ENCODE data around the gene MAP3K9. TPM values are rescaled to one million over a fixed set of nuclear protein-coding genes. Genes with fewer than 3 reads are reported as not detected.

Gene MAP3K9
- total RNA-seq, 4 donors from 2014 or later = 12.6 to 16.5 (median 14.7) TPM

GRCh38 chr14:70753518-70753953, 55.8 kb downstream of the MAP3K9 start:
- Histone ChIP-seq H3K27me3 (no peaks in the 10 kb centered on the region), H3K9me3 (no peaks in the 10 kb centered on the region), H3K4me1 (no peaks in the 10 kb centered on the region), H3K4me3 (no peak overlapping the region), H3K27ac (no peak overlapping the region), H3K36me3 (peaks cover 5% of the 10 kb centered on the region)
- no peak for TF ChIP-seq POLR2AphosphoS5 (IDR thresholded peaks at IDR 0.05)
- TF ChIP-seq POLR2A (IDR thresholded peaks at IDR 0.05) = no peak
- TF ChIP-seq CTCF (IDR thresholded peaks at IDR 0.05) = no peak
- TF ChIP-seq EP300 (IDR thresholded peaks at IDR 0.05) = no peak
- DNase-seq (ENCODE audit: low spot score in 2 of 2) = no peak
- WGBS = 53% methylated on average over 4 of the region's 4 CpGs

GRCh38 chr14:70748422-70748821, 60.9 kb downstream of the MAP3K9 start:
- 64% methylated on average over 3 of the region's 3 CpGs for WGBS
- TF ChIP-seq POLR2A (IDR thresholded peaks at IDR 0.05) (no peak), EP300 (IDR thresholded peaks at IDR 0.05) (no peak), CTCF (IDR thresholded peaks at IDR 0.05) (no peak), POLR2AphosphoS5 (IDR thresholded peaks at IDR 0.05) (no peak)
- no peak overlapping the region for H3K27ac ChIP-seq
- no peaks in the 10 kb centered on the region for H3K4me1 ChIP-seq
- no peaks in the 10 kb centered on the region for H3K27me3 ChIP-seq
- no peak for DNase-seq (ENCODE audit: low spot score in 2 of 2)
- H3K4me3 ChIP-seq = no peak overlapping the region
- no peaks in the 10 kb centered on the region for H3K9me3 ChIP-seq
- peaks cover 5% of the 10 kb centered on the region for H3K36me3 ChIP-seq

GRCh38 chr14:70744641-70745040, 64.7 kb downstream of the MAP3K9 start:
- TF ChIP-seq CTCF (IDR thresholded peaks at IDR 0.05) (no peak), EP300 (IDR thresholded peaks at IDR 0.05) (no peak), POLR2AphosphoS5 (IDR thresholded peaks at IDR 0.05) (no peak), POLR2A (IDR thresholded peaks at IDR 0.05) (no peak)
- DNase-seq (ENCODE audit: low spot score in 2 of 2) = no peak
- Histone ChIP-seq H3K9me3 (no peaks in the 10 kb centered on the region), H3K27ac (no peak overlapping the region), H3K4me1 (no peaks in the 10 kb centered on the region), H3K36me3 (no peaks in the 10 kb centered on the region), H3K4me3 (no peak overlapping the region), H3K27me3 (no peaks in the 10 kb centered on the region)
- WGBS = 85% methylated on average over 2 of the region's 2 CpGs

GRCh38 chr14:70742316-70742715, 67.0 kb downstream of the MAP3K9 start:
- H3K27me3 ChIP-seq = no peaks in the 10 kb centered on the region
- H3K27ac ChIP-seq = no peak overlapping the region
- no peak overlapping the region for H3K4me3 ChIP-seq
- no peak for TF ChIP-seq POLR2A (IDR thresholded peaks at IDR 0.05)
- no peak for TF ChIP-seq POLR2AphosphoS5 (IDR thresholded peaks at IDR 0.05)
- no peak for TF ChIP-seq EP300 (IDR thresholded peaks at IDR 0.05)
- TF ChIP-seq CTCF (IDR thresholded peaks at IDR 0.05) = no peak
- WGBS = 85% methylated on average over 14 of the region's 14 CpGs
- no peaks in the 10 kb centered on the region for H3K4me1 ChIP-seq
- no peaks in the 10 kb centered on the region for H3K9me3 ChIP-seq
- peaks cover 13% of the 10 kb centered on the region for H3K36me3 ChIP-seq
- DNase-seq (ENCODE audit: low spot score in 2 of 2) = no peak

- DNase-seq (ENCODE audit: low spot score in 2 of 2) = no peak
- no peak for TF ChIP-seq POLR2A (IDR thresholded peaks at IDR 0.05)
- no peak for TF ChIP-seq POLR2AphosphoS5 (IDR thresholded peaks at IDR 0.05)
- TF ChIP-seq EP300 (IDR thresholded peaks at IDR 0.05) = no peak
- TF ChIP-seq CTCF (IDR thresholded peaks at IDR 0.05) = no peak
- Histone ChIP-seq H3K27me3 (no peaks in the 10 kb centered on the region), H3K9me3 (no peaks in the 10 kb centered on the region), H3K36me3 (peaks cover 13% of the 10 kb centered on the region), H3K4me1 (no peaks in the 10 kb centered on the region), H3K4me3 (no peak overlapping the region), H3K27ac (no peak overlapping the region)
- WGBS = 50% methylated on average over 6 of the region's 6 CpGs
Measured at GRCh38 chr14:70741482-70741881, 67.8 kb downstream of the MAP3K9 start.

Measured in suprapubic skin (tissue), 4 donors.